ENCODE results near the gene ATP11A.

ATP11A gene

DNA sequence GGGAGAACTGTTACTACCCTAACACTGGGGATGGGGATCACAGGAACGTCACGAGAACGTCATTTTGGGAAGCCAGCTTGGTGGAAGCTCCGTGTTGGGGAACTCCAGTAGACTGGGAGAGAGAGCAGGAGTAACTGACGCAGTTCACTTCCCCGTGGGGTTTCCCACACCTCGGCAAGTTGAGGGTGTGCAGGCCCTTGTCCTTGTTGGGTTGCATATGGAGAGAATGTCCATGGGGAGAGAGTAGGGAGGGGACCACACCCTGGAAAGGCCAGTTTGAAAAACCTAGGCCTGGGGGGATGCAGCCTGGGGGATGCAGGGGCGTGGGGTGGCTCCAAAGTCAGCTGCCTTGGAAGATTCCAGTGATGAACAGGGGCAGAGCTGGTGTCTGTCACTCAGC is 228.4 kb downstream of the ATP11A start:
- Histone ChIP-seq H2BK120ac (ENCODE audit: low read depth, low read length) (no peak overlapping the region), H2AK5ac (ENCODE audit: low read length, severe bottlenecking) (no peak overlapping the region), H3K4me1 (ENCODE audit: control insufficient read depth, insufficient read depth, low read depth, low read length) (peaks cover 1% of the 10 kb centered on the region), H4K8ac (ENCODE audit: low read length) (no peak overlapping the region), H4K91ac (ENCODE audit: low read length) (no peak overlapping the region), H3K23ac (ENCODE audit: low read length in 2 of 2) (no peak overlapping the region), H3K4ac (ENCODE audit: low read depth in 1 of 2, low read length in 2 of 2) (no peak overlapping the region), H3K4me3 (ENCODE audit: insufficient read depth in 1 of 2, low read depth in 1 of 2, low read length in 2 of 2) (no peak overlapping the region), H3K14ac (ENCODE audit: low read length in 2 of 2) (no peak overlapping the region), H2BK5ac (ENCODE audit: low read depth, low read length, poor library complexity, severe bottlenecking) (no peak overlapping the region), H3K18ac (ENCODE audit: low read depth in 1 of 2, low read length in 2 of 2) (no peak overlapping the region), H3K4me2 (ENCODE audit: low read length, poor library complexity, severe bottlenecking) (no peak overlapping the region), H3K79me1 (replicated peaks; ENCODE audit: low read length, poor library complexity, severe bottlenecking) (no peaks in the 10 kb centered on the region), H3K9ac (ENCODE audit: low read length) (no peak overlapping the region), H3K36me3 (ENCODE audit: control insufficient read depth in 1 of 2, insufficient read depth in 2 of 2, low read depth in 1 of 2, low read length in 2 of 2) (peaks cover 0 to 5% of the 10 kb centered on the region in 2 experiments), H3K27me3 (ENCODE audit: control insufficient read depth in 1 of 2, insufficient read depth in 1 of 2, low read length in 2 of 2) (peaks cover 8 to 71% of the 10 kb centered on the region in 2 experiments), H2AFZ (ENCODE audit: low read depth, low read length) (no peak overlapping the region), H3K27ac (ENCODE audit: low read length, poor library complexity, severe bottlenecking) (no peak overlapping the region), H3K9me3 (ENCODE audit: control insufficient read depth, low read length) (no peaks in the 10 kb centered on the region), H2BK15ac (ENCODE audit: low read depth, poor library complexity, severe bottlenecking) (no peak overlapping the region), H2BK12ac (ENCODE audit: low read length in 2 of 2) (no peak overlapping the region)
- 83% methylated on average over 8 of the region's 8 CpGs for WGBS
- DNase-seq, result no peak

DNA sequence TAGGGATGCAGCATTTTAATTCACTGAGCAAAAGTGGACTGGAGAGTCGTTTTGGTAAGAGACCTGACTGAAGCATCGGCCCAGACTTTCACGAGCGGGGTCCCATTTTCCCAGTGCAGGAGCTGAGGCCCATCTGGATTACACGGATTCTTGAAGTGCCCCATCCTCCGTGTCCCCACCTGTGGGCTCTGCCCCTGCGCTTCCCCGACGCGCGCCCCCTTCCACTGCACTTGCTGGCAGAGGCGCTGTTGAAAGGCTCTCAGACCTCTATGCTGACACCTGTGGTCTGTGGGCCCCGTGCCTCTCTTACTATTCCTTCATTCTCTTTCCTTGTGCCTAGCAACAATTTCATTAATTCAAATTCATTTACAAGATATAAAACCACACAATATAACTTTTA is 228.9 kb downstream of the ATP11A start:
- no peak overlapping the region for H3K27ac ChIP-seq (ENCODE audit: low read length, poor library complexity, severe bottlenecking)
- no peak overlapping the region for H2BK120ac ChIP-seq (ENCODE audit: low read depth, low read length)
- 86% methylated on average over 13 of the region's 13 CpGs for WGBS
- H2BK5ac ChIP-seq (ENCODE audit: low read depth, low read length, poor library complexity, severe bottlenecking), result no peak overlapping the region
- DNase-seq, result no peak
- no peaks in the 10 kb centered on the region for H3K4me1 ChIP-seq (ENCODE audit: control insufficient read depth, insufficient read depth, low read depth, low read length)
- H2AK5ac ChIP-seq (ENCODE audit: low read length, severe bottlenecking), result no peak overlapping the region
- H3K23ac ChIP-seq (ENCODE audit: low read length in 2 of 2), result no peak overlapping the region
- H2BK15ac ChIP-seq (ENCODE audit: low read depth, poor library complexity, severe bottlenecking), result no peak overlapping the region
- H4K91ac ChIP-seq (ENCODE audit: low read length), result no peak overlapping the region
- no peak overlapping the region for H3K14ac ChIP-seq (ENCODE audit: low read length in 2 of 2)
- H3K27me3 ChIP-seq (ENCODE audit: control insufficient read depth in 1 of 2, insufficient read depth in 1 of 2, low read length in 2 of 2), result peaks cover 4 to 71% of the 10 kb centered on the region in 2 experiments
- no peak overlapping the region for H2AFZ ChIP-seq (ENCODE audit: low read depth, low read length)
- H4K8ac ChIP-seq (ENCODE audit: low read length), result no peak overlapping the region
- no peak overlapping the region for H3K4ac ChIP-seq (ENCODE audit: low read depth in 1 of 2, low read length in 2 of 2)
- peaks cover 0 to 5% of the 10 kb centered on the region in 2 experiments for H3K36me3 ChIP-seq (ENCODE audit: control insufficient read depth in 1 of 2, insufficient read depth in 2 of 2, low read depth in 1 of 2, low read length in 2 of 2)
- no peak overlapping the region for H3K4me2 ChIP-seq (ENCODE audit: low read length, poor library complexity, severe bottlenecking)
- H3K9ac ChIP-seq (ENCODE audit: low read length), result no peak overlapping the region
- H3K79me1 ChIP-seq (replicated peaks; ENCODE audit: low read length, poor library complexity, severe bottlenecking), result no peaks in the 10 kb centered on the region
- H3K18ac ChIP-seq (ENCODE audit: low read depth in 1 of 2, low read length in 2 of 2), result no peak overlapping the region
- H2BK12ac ChIP-seq (ENCODE audit: low read length in 2 of 2), result no peak overlapping the region
- H3K4me3 ChIP-seq (ENCODE audit: insufficient read depth in 1 of 2, low read depth in 1 of 2, low read length in 2 of 2), result no peak overlapping the region
- H3K9me3 ChIP-seq (ENCODE audit: control insufficient read depth, low read length), result no peaks in the 10 kb centered on the region

- Histone ChIP-seq H2BK12ac (ENCODE audit: low read length in 2 of 2) (no peak overlapping the region), H3K14ac (ENCODE audit: low read length in 2 of 2) (no peak overlapping the region), H2AK5ac (ENCODE audit: low read length, severe bottlenecking) (no peak overlapping the region), H3K36me3 (ENCODE audit: control insufficient read depth in 1 of 2, insufficient read depth in 2 of 2, low read depth in 1 of 2, low read length in 2 of 2) (no peaks in the 10 kb centered on the region), H3K27me3 (ENCODE audit: control insufficient read depth in 1 of 2, insufficient read depth in 1 of 2, low read length in 2 of 2) (peaks cover 6 to 77% of the 10 kb centered on the region in 2 experiments), H3K4ac (ENCODE audit: low read depth in 1 of 2, low read length in 2 of 2) (no peak overlapping the region), H2BK120ac (ENCODE audit: low read depth, low read length) (no peak overlapping the region), H4K91ac (ENCODE audit: low read length) (no peak overlapping the region), H4K8ac (ENCODE audit: low read length) (no peak overlapping the region), H3K9ac (ENCODE audit: low read length) (no peak overlapping the region), H3K4me1 (ENCODE audit: control insufficient read depth, insufficient read depth, low read depth, low read length) (no peaks in the 10 kb centered on the region), H3K4me3 (ENCODE audit: insufficient read depth in 1 of 2, low read depth in 1 of 2, low read length in 2 of 2) (no peak overlapping the region), H3K23ac (ENCODE audit: low read length in 2 of 2) (no peak overlapping the region), H3K79me1 (replicated peaks; ENCODE audit: low read length, poor library complexity, severe bottlenecking) (no peaks in the 10 kb centered on the region), H3K18ac (ENCODE audit: low read depth in 1 of 2, low read length in 2 of 2) (no peak overlapping the region), H2BK5ac (ENCODE audit: low read depth, low read length, poor library complexity, severe bottlenecking) (no peak overlapping the region), H3K4me2 (ENCODE audit: low read length, poor library complexity, severe bottlenecking) (no peak overlapping the region), H3K9me3 (ENCODE audit: control insufficient read depth, low read length) (peaks cover 7% of the 10 kb centered on the region), H2BK15ac (ENCODE audit: low read depth, poor library complexity, severe bottlenecking) (no peak overlapping the region), H3K27ac (ENCODE audit: low read length, poor library complexity, severe bottlenecking) (no peak overlapping the region), H2AFZ (ENCODE audit: low read depth, low read length) (no peak overlapping the region)
- 95% methylated on average over 12 of the region's 12 CpGs for WGBS
- no peak for DNase-seq
Measured at GRCh38 chr13:112923962-112924361, 234.1 kb downstream of the ATP11A start.

DNA sequence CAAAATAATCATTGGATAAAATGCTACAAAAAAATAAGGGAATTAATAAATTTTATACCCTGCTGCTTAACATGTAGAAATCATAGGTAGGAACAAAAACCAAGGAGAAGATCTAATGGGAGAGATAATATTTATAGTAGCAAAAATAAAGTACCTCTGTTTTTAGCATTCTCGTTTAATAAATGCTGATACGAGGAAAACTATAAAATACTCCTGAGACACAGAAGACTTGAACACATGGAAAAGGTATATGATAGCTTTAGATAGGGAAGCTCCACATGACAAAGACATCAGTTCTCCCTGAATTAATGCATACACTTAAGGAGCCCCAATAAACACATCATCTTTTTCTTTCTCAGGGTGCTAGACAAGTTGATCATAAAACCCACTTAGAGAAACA is 234.5 kb downstream of the ATP11A start:
- DNase-seq, result no peak
- peaks cover 8 to 81% of the 10 kb centered on the region in 2 experiments for H3K27me3 ChIP-seq (ENCODE audit: control insufficient read depth in 1 of 2, insufficient read depth in 1 of 2, low read length in 2 of 2)
- no peak overlapping the region for H3K27ac ChIP-seq (ENCODE audit: low read length, poor library complexity, severe bottlenecking)
- peaks cover 7% of the 10 kb centered on the region for H3K9me3 ChIP-seq (ENCODE audit: control insufficient read depth, low read length)
- H3K79me1 ChIP-seq (replicated peaks; ENCODE audit: low read length, poor library complexity, severe bottlenecking), result no peaks in the 10 kb centered on the region
- no peak overlapping the region for H3K14ac ChIP-seq (ENCODE audit: low read length in 2 of 2)
- no peak overlapping the region for H2AFZ ChIP-seq (ENCODE audit: low read depth, low read length)
- H3K36me3 ChIP-seq (ENCODE audit: control insufficient read depth in 1 of 2, insufficient read depth in 2 of 2, low read depth in 1 of 2, low read length in 2 of 2), result no peaks in the 10 kb centered on the region
- H3K4me2 ChIP-seq (ENCODE audit: low read length, poor library complexity, severe bottlenecking), result no peak overlapping the region
- no peak overlapping the region for H2BK5ac ChIP-seq (ENCODE audit: low read depth, low read length, poor library complexity, severe bottlenecking)
- H3K23ac ChIP-seq (ENCODE audit: low read length in 2 of 2), result no peak overlapping the region
- no peak overlapping the region for H3K4ac ChIP-seq (ENCODE audit: low read depth in 1 of 2, low read length in 2 of 2)
- H2BK12ac ChIP-seq (ENCODE audit: low read length in 2 of 2), result no peak overlapping the region
- no peak overlapping the region for H3K18ac ChIP-seq (ENCODE audit: low read depth in 1 of 2, low read length in 2 of 2)
- no peak overlapping the region for H2BK15ac ChIP-seq (ENCODE audit: low read depth, poor library complexity, severe bottlenecking)
- H4K91ac ChIP-seq (ENCODE audit: low read length), result no peak overlapping the region
- H3K4me3 ChIP-seq (ENCODE audit: insufficient read depth in 1 of 2, low read depth in 1 of 2, low read length in 2 of 2), result no peak overlapping the region
- H2BK120ac ChIP-seq (ENCODE audit: low read depth, low read length), result no peak overlapping the region
- no peaks in the 10 kb centered on the region for H3K4me1 ChIP-seq (ENCODE audit: control insufficient read depth, insufficient read depth, low read depth, low read length)
- no CpG with 5 or more reads among the region's 2 CpGs for WGBS
- no peak overlapping the region for H2AK5ac ChIP-seq (ENCODE audit: low read length, severe bottlenecking)
- H4K8ac ChIP-seq (ENCODE audit: low read length), result no peak overlapping the region
- no peak overlapping the region for H3K9ac ChIP-seq (ENCODE audit: low read length)

All from mesenchymal stem cell (in vitro differentiated cells and primary cell).